Right ventricle myocardium inferior (tissue), 1 donor: ENCODE results near the gene DYRK1A. TPM values are rescaled to one million over a fixed set of nuclear protein-coding genes. Genes with fewer than 3 reads are reported as not detected.
A peak's percentile ranks its signal among the peaks of the same experiment; 100 is the strongest.
"Not testable (repeated sequence)": the region's sequence is repeated elsewhere in the genome, so short reads cannot be mapped to it uniquely, and the experiment has no call there.

Experiments
- ATAC-seq: fragments of 200-7000 bp; cut with Tn5 transposase; one replicate; pipeline ENCODE4 v1.9.1; 2020; ENCODE audit warnings: mild to moderate bottlenecking, moderate library complexity
- DNase-seq: peaks from one replicate; pipeline ENCODE4 v3.0.0; 2021; ENCODE audit errors: missing footprints
- intact Hi-C: fragments of 100-400 bp; cut with DNase I; formaldehyde crosslinking; loops from one replicate; pipeline ENCODE4 v1.11.0; 2022
- long read RNA-seq: library from polyadenylated mRNA; unstranded; transcript quantifications from one replicate; pipeline ENCODE4 v2.0.0, GENCODE V29; 2021
- total RNA-seq: library from RNA; stranded (reverse); fragmentation: NEBNext Ultra II Directional; extraction: Animal tissue kit (Norgen Biotek cat#: 25700); gene quantifications from one replicate; pipeline ENCODE4 v1.2.1, GENCODE V29; 2021
- donor health status: DM: no; HTN: yes; CAD: no; lungs with severe emphysema.

DYRK1A gene
- 63.5 TPM for total RNA-seq
- long read RNA-seq, partial matches to known transcripts: 0 of 3 reads
- long read RNA-seq, other reads (novel, unspliced or antisense): 3 of 3 reads

DNA sequence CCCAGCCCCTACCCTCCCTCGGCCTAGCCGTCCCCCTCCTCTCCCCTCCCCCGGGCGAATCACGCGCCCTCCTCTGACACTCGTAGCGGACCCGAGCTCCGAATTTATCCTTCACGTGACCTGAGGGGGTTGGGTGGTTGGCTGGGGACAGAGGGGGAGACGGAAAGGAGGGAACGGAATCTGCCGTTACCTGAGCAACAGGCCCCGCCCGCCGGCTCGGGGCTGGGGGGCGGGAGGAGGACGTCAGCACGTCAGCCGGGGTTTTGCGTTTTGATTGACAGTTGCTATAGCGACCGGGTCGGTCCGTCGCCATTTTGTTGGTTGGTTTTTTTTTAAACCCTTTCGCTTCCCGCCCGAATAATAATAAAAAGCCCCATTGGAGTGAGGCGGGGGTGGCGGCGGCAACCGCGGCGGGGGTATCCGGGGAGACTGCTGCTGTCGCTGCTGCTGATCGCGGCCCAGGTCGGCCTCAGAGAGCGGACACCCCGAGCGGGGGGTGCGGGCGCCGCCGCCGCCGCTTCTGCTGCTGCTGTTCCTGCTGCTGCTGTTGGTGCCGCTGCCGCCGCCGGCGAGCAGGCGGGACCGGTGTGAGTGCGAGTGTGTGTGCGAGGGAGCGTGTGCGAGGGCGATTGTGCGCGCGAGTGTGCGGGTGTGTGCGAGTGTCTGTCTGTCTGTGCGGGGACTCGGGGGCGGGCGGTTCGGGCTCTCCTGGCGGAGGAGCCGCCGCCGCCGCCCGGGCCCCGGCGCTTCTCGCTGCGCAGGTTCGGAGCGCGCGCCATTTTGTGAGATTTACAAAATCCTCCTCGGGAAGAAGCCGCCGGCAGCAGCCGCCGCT, at the start of gene DYRK1A:
TSS of gene DYRK1A (plus strand) at position 292 of the 835 bp plus-strand sequence. CDS start 53,602 bp downstream, outside the sequence.
- intact Hi-C loops: loop anchor here (1.0 to 5.0 kb wide), 7 partner anchors 28 to 198 kb away; partner anchors contain the start of gene VPS26C
- ATAC-seq: peak; percentile 96
- DNase-seq: peak; percentile 99

DNA sequence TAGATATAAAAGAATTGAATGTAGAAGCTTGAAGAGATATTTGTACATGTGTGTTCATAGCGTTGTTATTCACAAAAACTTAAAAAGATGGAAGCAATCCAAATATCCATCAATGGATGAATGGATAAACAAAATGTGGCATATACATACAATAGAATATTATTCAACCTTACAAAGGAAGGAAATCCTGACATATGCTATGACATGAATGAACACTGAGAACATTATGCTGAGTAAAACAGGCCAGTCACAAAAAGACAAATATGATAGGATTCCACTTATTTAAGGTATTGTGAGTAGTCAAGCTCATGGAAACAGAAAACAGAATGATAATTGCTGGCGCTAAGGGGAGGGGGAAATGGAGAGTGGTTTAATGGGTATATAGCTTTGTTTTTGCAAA, 47.0 kb upstream of the DYRK1A start:
- no peak for DNase-seq
- intact Hi-C loops: no loop called here
- ATAC-seq: no peak

DNA sequence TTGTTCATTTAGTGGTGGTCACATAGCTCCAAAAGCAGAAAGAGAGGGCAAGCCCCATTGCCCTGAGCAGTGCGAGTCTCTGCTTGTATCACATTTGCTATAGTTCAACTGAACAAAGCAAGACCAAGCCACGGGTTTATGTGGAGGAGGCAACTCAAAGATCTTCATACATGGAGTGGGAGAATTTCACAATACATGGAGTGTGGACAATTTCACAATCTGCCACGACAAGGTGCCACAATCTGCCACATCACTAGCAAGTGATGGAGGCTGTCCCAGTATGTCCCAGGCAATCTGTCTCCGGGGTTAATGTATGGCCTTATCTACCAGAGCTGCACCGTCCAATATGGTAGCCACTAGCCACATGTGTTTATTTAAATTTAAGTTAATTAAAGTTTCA, 44.5 kb upstream of the DYRK1A start:
- no peak for DNase-seq
- no peak for ATAC-seq
- intact Hi-C loops: no loop called here

DNA sequence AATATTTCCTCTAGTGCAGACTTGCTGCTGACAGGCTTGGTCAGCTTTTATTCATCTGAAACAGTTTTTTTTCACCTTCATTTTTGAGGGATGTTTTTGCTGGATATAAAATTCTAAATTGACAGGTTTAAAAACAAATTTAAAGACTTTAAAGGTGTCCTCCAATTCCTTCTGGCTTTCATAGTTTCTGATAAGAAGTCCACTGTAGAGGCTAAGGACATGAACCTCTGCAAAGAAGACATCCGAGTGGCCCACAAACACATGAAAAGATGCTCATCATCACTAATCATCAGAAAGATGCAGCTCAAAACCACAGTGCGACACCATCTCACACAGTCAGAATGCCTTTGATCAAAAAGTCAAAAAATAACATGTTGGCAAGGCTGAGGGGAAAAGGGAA, 42.0 kb upstream of the DYRK1A start:
- intact Hi-C loops: no loop called here
- no peak for ATAC-seq
- no peak for DNase-seq

- ATAC-seq, DNase-seq, intact Hi-C loops: not testable (repeated sequence)
Measured at GRCh38 chr21:37328147-37328546, 38.4 kb upstream of the DYRK1A start.

DNA sequence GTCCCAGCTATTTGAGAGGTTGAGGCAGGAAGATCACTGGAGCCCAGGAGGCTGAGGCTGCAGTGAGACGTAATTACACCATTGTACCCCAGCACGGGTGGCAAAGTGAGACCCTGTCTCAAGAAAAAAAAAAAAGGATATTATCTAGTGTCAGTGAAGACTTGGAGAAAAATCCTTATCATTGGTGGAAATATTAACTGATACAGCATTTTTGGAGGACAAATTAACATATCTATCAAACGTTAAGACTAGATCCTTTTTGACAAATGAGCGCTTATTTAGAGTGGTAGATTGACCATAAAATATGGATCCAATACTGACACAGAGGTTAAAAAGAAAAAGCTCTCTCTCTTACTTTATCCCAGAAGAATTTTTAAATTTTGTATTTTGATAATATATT, 35.2 kb upstream of the DYRK1A start:
- ATAC-seq: no peak
- intact Hi-C loops: no loop called here
- DNase-seq: no peak

- ATAC-seq (no peak), DNase-seq (no peak)
- intact Hi-C loops: no loop called here
Measured at GRCh38 chr21:37335053-37335452, 31.5 kb upstream of the DYRK1A start.

DNA sequence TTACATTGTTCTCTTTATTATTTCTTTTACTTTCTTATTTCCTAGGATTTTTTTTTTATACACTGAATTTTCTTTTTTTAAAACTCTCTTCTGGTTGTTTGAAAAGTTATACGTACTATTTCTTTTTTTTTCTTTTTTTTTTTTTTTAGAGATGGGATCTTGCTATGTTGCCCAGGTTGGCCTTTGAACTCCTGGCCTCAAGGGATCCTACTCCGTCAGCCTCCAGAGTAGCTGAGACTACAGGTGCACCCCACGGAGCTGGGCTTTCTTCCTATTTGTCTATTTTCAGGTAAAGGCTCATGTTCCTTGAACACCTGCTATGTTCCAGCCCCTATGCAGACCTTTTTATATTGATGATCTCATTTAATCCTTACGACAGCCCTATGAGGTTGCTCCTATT, 29.4 kb upstream of the DYRK1A start:
- DNase-seq: no peak
- no peak for ATAC-seq
- intact Hi-C loops: no loop called here

GRCh38 chr21:37337831-37338230, 28.7 kb upstream of the DYRK1A start:
- intact Hi-C loops: loop anchor here (2.0 kb wide), 2 partner anchors 29 to 71 kb away; partner anchors contain the start of genes DYRK1A and VPS26C
- ATAC-seq (no peak), DNase-seq (no peak)

DNA sequence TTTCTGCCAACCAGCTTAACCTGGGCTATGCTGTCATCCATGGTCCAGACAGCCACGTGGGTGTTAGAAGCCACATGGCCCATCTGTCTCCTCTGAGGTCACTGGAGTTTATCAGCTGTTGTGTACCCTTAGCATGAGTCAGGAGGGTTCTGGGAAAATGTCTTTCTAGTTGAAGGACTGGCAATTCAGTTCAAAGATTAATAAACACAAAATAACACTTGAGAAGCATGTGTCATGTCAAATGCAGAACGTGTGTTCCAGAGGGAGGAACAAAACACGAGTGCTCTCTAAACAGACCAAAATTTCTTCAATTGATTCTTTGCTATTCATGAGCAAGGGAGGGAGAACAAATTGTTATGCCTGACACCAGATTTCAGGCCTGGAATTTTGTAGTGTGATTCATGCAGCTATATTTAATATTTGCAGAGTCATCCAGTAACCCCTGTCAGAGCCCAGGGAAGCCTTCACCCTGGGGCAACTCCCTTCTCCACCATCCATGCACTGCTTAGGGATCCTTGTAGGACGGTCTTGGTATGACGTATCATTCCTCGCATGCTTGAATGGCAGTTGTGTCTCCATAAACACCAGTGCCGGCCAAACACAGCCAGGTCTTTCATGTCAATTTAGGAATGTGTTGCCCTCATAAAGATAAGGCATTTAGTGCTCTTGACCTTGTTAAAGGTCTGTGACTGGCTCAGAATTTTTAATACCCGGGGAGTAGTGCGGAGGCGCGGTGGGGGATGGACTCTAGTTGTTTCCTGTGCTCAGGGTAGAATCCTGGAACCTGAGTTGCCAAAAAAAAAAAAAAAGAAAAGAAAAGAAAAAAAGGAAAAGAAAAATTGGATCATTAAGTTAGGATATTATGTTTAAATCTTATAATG, 27.7 kb upstream of the DYRK1A start:
- intact Hi-C loops: loop anchor here (2.0 kb wide), 2 partner anchors 28 to 72 kb away; partner anchors contain the start of genes DYRK1A and VPS26C
- ATAC-seq: peak; percentile 93

DNA sequence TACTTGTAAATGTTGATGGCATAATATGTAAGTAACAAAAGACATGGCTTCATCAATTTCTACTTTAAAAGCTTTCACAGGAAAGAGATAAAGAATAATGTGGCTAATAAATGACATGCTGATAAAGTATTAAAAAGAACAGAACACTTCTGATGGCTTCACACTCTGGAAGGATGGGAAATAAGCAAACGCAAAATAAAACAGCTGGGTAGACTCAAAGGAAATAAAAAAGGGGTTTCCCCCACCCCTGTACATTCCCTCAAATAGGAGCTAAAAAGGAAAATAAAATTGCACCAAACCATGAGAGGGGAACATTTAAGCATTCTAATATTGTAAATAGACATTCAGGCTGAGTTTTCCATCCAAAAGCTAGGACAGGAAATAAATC, 27.0 kb upstream of the DYRK1A start:
- intact Hi-C loops: loop anchor here (2.0 kb wide), 2 partner anchors 27 to 73 kb away; partner anchors contain the start of genes DYRK1A and VPS26C
- DNase-seq (no peak), ATAC-seq (no peak)

More for the DNA sequence above, 27.7 kb upstream of the DYRK1A start:
- DNase-seq: peak; percentile 60

GRCh38 chr21:37341254-37341960, 25.2 kb upstream of the DYRK1A start:
- intact Hi-C loops: no loop called here
- DNase-seq (no peak), ATAC-seq (no peak)

- intact Hi-C loops: no loop called here
- no peak for DNase-seq
- ATAC-seq: no peak
Measured at GRCh38 chr21:37342046-37342632, 24.4 kb upstream of the DYRK1A start.

- intact Hi-C loops: no loop called here
- no peak for ATAC-seq
- DNase-seq: no peak
Measured at GRCh38 chr21:37346841-37347430, 19.6 kb upstream of the DYRK1A start.

GRCh38 chr21:37348664-37349063, 17.9 kb upstream of the DYRK1A start:
- no peak for ATAC-seq
- intact Hi-C loops: no loop called here
- DNase-seq: no peak

DNA sequence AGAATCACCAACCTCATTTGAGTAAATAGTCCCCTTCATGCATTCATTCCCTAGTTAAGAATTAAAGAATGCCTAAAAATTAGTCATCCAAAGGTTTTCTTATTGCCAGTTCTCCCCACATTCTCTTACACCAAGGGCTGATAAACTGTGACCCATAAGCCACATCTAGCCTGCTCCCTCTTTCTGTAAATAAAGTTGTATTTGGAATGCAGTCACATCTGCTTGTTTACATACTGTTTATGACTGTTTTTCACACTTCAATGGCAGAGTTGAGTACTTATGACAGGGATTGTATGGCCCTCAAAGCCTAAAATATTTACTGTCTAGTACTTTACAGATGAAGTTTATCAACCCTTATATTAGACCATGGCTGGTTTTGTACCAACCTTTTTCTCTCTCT, 16.1 kb upstream of the DYRK1A start:
- no peak for ATAC-seq
- intact Hi-C loops: no loop called here
- no peak for DNase-seq

GRCh38 chr21:37356706-37357105, 9.9 kb upstream of the DYRK1A start:
- intact Hi-C loops: loop anchor here (5.0 kb wide), 1 partner anchor 64 kb away; no protein-coding TSS in a partner anchor
- DNase-seq: no peak
- no peak for ATAC-seq

GRCh38 chr21:37357691-37358090, 8.9 kb upstream of the DYRK1A start:
- ATAC-seq: no peak
- intact Hi-C loops: loop anchor here (5.0 kb wide), 1 partner anchor 65 kb away; no protein-coding TSS in a partner anchor
- DNase-seq: no peak
